ENCODE measurements around the gene RNF208. TPM values are rescaled to one million over a fixed set of nuclear protein-coding genes. Genes with fewer than 3 reads are reported as not detected.

Gene RNF208
- total RNA-seq, 4 donors from 2014 or later: 1.2 to 4.2 (median 2.4) TPM

GRCh38 chr9:137202966-137203365 lies 19.1 kb downstream of the RNF208 start:
- no peak for TF ChIP-seq CTCF (IDR thresholded peaks at IDR 0.05)
- no peak for TF ChIP-seq EP300 (IDR thresholded peaks at IDR 0.05)
- no peak for TF ChIP-seq POLR2A (IDR thresholded peaks at IDR 0.05; ENCODE audit: low read depth)
- TF ChIP-seq POLR2AphosphoS5 (IDR thresholded peaks at IDR 0.05): no peak
- 82% methylated on average over 8 of the region's 8 CpGs for WGBS
- Histone ChIP-seq H3K4me1 (peaks cover 68 to 81% (median 77%) of the 10 kb centered on the region in 4 donors), H3K27me3 (no peaks in the 10 kb centered on the region), H3K9me3 (no peaks in the 10 kb centered on the region), H3K36me3 (peaks cover 0 to 5% (median 0%) of the 10 kb centered on the region in 4 donors), H3K4me3 (no peak overlapping the region), H3K27ac (replicated peaks in 1 of 4) (no peak overlapping the region)
- intact Hi-C loops (cut with DNase I): no loop called here
- DNase-seq (ENCODE audit: extremely low spot score): no peak

GRCh38 chr9:137201205-137201868 lies 20.7 kb downstream of the RNF208 start:
- 31% methylated on average over 13 of the region's 23 CpGs for WGBS
- Histone ChIP-seq H3K27ac (replicated peaks in 1 of 4) (peak overlapping the region; percentile 79 to 86 (median 84)), H3K9me3 (no peaks in the 10 kb centered on the region), H3K4me3 (peak overlapping the region; percentile 70 to 76 (median 74)), H3K27me3 (no peaks in the 10 kb centered on the region), H3K4me1 (peaks cover 74 to 84% (median 77%) of the 10 kb centered on the region in 4 donors), H3K36me3 (no peaks in the 10 kb centered on the region)
- intact Hi-C loops (cut with DNase I): loop anchor here (2.0 kb wide), 1 partner anchor 19 kb away; no protein-coding TSS in a partner anchor
- DNase-seq (ENCODE audit: extremely low spot score): no peak
- no peak for TF ChIP-seq EP300 (IDR thresholded peaks at IDR 0.05)
- no peak for TF ChIP-seq POLR2A (IDR thresholded peaks at IDR 0.05; ENCODE audit: low read depth)
- TF ChIP-seq CTCF (IDR thresholded peaks at IDR 0.05): no peak
- TF ChIP-seq POLR2AphosphoS5 (IDR thresholded peaks at IDR 0.05): no peak

GRCh38 chr9:137200311-137201204 lies 21.5 kb downstream of the RNF208 start, which contains the start of gene TPRN:
TSS of gene TPRN (minus strand) at chr9:137200741. CDS start at chr9:137200711, 30 bp downstream.
- H3K36me3 ChIP-seq: no peaks in the 10 kb centered on the region
- H3K9me3 ChIP-seq: no peaks in the 10 kb centered on the region
- peak; percentile 100 for DNase-seq (ENCODE audit: extremely low spot score)
- peak within 1 kb of the TSS; percentile 70 to 76 (median 74) for H3K4me3 ChIP-seq
- intact Hi-C loops (cut with DNase I): loop anchor here (2.0 kb wide), 1 partner anchor 20 kb away; no protein-coding TSS in a partner anchor
- peaks cover 72 to 85% (median 74%) of the 10 kb centered on the region in 4 donors for H3K4me1 ChIP-seq
- peak within 1 kb of the TSS; percentile 79 to 86 (median 84) for H3K27ac ChIP-seq (replicated peaks in 1 of 4)
- TF ChIP-seq CTCF (IDR thresholded peaks at IDR 0.05) (peak in 1 of 3 experiments; percentile 18), POLR2A (IDR thresholded peaks at IDR 0.05; ENCODE audit: low read depth) (peak; percentile 62), POLR2AphosphoS5 (IDR thresholded peaks at IDR 0.05) (peak; percentile 83 to 91), EP300 (IDR thresholded peaks at IDR 0.05) (no peak)
- WGBS: no CpG with 5 or more reads among the region's 118 CpGs
- H3K27me3 ChIP-seq: no peaks in the 10 kb centered on the region

GRCh38 chr9:137199411-137200121 lies 22.5 kb downstream of the RNF208 start:
- DNase-seq (ENCODE audit: extremely low spot score): no peak
- H3K4me1 ChIP-seq: peaks cover 68 to 89% (median 78%) of the 10 kb centered on the region in 4 donors
- intact Hi-C loops (cut with DNase I): loop anchor here (2.0 kb wide), 1 partner anchor 21 kb away; no protein-coding TSS in a partner anchor
- WGBS: no CpG with 5 or more reads among the region's 51 CpGs
- H3K9me3 ChIP-seq: no peaks in the 10 kb centered on the region
- TF ChIP-seq POLR2AphosphoS5 (IDR thresholded peaks at IDR 0.05) (no peak), EP300 (IDR thresholded peaks at IDR 0.05) (no peak), POLR2A (IDR thresholded peaks at IDR 0.05; ENCODE audit: low read depth) (no peak), CTCF (IDR thresholded peaks at IDR 0.05) (no peak)
- no peaks in the 10 kb centered on the region for H3K36me3 ChIP-seq
- H3K27me3 ChIP-seq: no peaks in the 10 kb centered on the region
- peak overlapping the region; percentile 70 to 76 (median 74) for H3K4me3 ChIP-seq
- H3K27ac ChIP-seq (replicated peaks in 1 of 4): peak overlapping the region in 2 of 4 donors; percentile 55 to 84

Measured in esophagus muscularis mucosa (tissue), 4 donors.